Tibial artery (tissue), 4 donors: ENCODE results near the gene FSTL4.
A peak's percentile ranks its signal among the peaks of the same experiment; 100 is the strongest.

Source experiments
- DNase-seq, 2 donors: peaks; one replicate each; pipeline ENCODE4 v3.0.0-alpha.2; 2019
- H3K27ac ChIP-seq, 2 donors: fragments of 200-600 bp; sonication (generic) in 1 of 2; 1 replicate in 1 of 2; 2 replicates in 1 of 2; pipeline ENCODE4 v1.5.1; 2018 to 2019; ENCODE audit warnings: mild to moderate bottlenecking in 1 of 2
- H3K27me3 ChIP-seq, 2 donors: fragments of 200-600 bp; sonication (generic) in 1 of 2; one replicate each; pipeline versions ENCODE4 v1.5.1 to v1.6.0; 2016 to 2019
- H3K36me3 ChIP-seq, 3 donors: fragments of 200-600 bp; sonication (generic) in 2 of 3; one replicate each; pipeline ENCODE4 v1.5.1; 2016 to 2019; ENCODE audit warnings: mild to moderate bottlenecking in 2 of 3
- H3K4me1 ChIP-seq, 4 donors: fragments of 200-600 bp; sonication (generic) in 2 of 4; 1 replicate in 3 of 4; 2 replicates in 1 of 4; pipeline ENCODE4 v1.5.1; 2016 to 2019
- H3K4me3 ChIP-seq, 2 donors: fragments of 200-600 bp; sonication (generic) in 1 of 2; 1 replicate in 1 of 2; 2 replicates in 1 of 2; pipeline ENCODE4 v1.5.1; 2018 to 2019; ENCODE audit warnings: mild to moderate bottlenecking in 2 of 2
- H3K9me3 ChIP-seq, 3 donors: fragments of 200-600 bp; sonication (generic) in 1 of 3; one replicate each; pipeline ENCODE4 v1.5.1; 2016 to 2019
- intact Hi-C: fragments of 100-400 bp; cut with DNase I; formaldehyde crosslinking; loops from one replicate; pipeline ENCODE4 v1.15.0; 2023; ENCODE audit warnings: low total_unique reads
- TF ChIP-seq, protein P1 (sequence below), 2 experiments: fragments of 200-600 bp in 1 of 2; fragments of 450-650 bp in 1 of 2; IDR thresholded peaks; one replicate each; pipeline ENCODE4 v1.5.1; 2017 to 2019; ENCODE audit warnings: antibody characterized with exemption in 2 of 2, mild to moderate bottlenecking in 1 of 2, moderate library complexity in 1 of 2

FSTL4 gene

DNA sequence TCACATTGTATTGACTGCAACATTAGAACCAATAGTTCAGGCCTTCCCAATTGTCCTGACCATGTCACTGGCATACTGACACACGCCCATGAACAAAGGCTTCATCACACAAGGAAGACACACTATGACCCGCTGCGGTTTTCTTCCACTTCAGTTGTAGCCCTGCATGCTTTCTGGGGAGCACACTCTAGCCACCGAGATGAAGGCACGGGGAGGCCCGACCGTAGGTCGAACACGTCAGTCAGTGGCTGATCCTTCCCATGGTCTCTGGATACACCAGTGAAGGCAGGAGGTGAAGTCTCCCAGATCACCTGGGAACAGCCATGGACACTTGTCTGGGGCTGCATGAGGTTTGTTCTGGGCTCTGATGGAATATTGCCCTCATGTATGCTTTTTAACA is 224.7 kb downstream of the FSTL4 start:
- Histone ChIP-seq H3K4me3 (no peak overlapping the region), H3K4me1 (no peaks in the 10 kb centered on the region), H3K27ac (no peak overlapping the region), H3K9me3 (no peaks in the 10 kb centered on the region), H3K27me3 (peaks cover 0 to 38% of the 10 kb centered on the region in 2 donors), H3K36me3 (no peaks in the 10 kb centered on the region)
- TF ChIP-seq, protein P1, sequence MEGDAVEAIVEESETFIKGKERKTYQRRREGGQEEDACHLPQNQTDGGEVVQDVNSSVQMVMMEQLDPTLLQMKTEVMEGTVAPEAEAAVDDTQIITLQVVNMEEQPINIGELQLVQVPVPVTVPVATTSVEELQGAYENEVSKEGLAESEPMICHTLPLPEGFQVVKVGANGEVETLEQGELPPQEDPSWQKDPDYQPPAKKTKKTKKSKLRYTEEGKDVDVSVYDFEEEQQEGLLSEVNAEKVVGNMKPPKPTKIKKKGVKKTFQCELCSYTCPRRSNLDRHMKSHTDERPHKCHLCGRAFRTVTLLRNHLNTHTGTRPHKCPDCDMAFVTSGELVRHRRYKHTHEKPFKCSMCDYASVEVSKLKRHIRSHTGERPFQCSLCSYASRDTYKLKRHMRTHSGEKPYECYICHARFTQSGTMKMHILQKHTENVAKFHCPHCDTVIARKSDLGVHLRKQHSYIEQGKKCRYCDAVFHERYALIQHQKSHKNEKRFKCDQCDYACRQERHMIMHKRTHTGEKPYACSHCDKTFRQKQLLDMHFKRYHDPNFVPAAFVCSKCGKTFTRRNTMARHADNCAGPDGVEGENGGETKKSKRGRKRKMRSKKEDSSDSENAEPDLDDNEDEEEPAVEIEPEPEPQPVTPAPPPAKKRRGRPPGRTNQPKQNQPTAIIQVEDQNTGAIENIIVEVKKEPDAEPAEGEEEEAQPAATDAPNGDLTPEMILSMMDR (IDR thresholded peaks at IDR 0.05) = no peak
- peak in 1 of 2 donors; percentile 24 for DNase-seq
- intact Hi-C loops = no loop called here

DNA sequence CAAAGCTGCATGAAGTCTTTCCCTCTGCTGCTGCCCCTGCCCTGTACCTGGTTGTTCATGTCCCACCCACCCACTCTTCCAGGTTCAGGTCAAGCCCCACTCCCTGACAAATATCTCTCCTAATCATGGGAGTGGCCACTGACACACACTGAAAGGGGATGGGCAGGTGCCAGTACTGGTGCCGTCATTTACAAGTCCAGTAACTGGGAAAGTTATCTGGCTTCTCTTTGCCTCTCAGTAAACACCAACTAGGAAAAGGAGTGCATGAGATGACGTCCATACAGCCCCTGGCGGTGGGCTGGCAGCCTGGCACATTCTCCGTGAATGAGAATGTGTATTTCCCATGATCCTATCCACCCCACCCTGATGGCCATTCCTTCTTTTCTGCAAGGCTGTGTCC is 225.2 kb downstream of the FSTL4 start:
- DNase-seq = peak in 1 of 2 donors; percentile 28
- Histone ChIP-seq H3K4me3 (no peak overlapping the region), H3K27ac (no peak overlapping the region), H3K4me1 (no peaks in the 10 kb centered on the region), H3K9me3 (no peaks in the 10 kb centered on the region), H3K27me3 (peaks cover 0 to 35% of the 10 kb centered on the region in 2 donors), H3K36me3 (no peaks in the 10 kb centered on the region)
- TF ChIP-seq, protein P1 (IDR thresholded peaks at IDR 0.05) = no peak
- intact Hi-C loops = no loop called here

DNA sequence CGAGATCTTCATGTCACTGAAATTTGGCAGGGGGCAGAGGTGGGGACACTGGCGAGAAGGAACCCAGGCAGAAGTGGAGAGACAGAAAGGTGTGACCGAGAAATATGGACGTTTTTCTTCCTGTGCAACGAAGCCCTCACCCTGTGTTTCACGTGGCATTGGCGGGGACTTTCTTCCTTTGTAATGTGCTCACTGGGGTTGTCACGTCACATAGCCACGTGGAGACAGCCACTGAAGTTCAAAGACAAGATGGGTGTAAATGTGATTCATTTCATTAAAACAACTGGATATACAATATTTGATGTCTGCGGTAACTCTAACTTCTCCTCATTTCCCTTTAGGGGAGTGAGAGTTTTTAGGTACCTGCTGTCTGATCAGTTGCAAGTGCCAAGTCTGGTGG is 225.7 kb downstream of the FSTL4 start:
- Histone ChIP-seq H3K36me3 (no peaks in the 10 kb centered on the region), H3K4me3 (no peak overlapping the region), H3K4me1 (no peaks in the 10 kb centered on the region), H3K27ac (no peak overlapping the region), H3K9me3 (no peaks in the 10 kb centered on the region), H3K27me3 (peaks cover 0 to 35% of the 10 kb centered on the region in 2 donors)
- intact Hi-C loops = no loop called here
- no peak for DNase-seq
- TF ChIP-seq, protein P1 (IDR thresholded peaks at IDR 0.05) = no peak

DNA sequence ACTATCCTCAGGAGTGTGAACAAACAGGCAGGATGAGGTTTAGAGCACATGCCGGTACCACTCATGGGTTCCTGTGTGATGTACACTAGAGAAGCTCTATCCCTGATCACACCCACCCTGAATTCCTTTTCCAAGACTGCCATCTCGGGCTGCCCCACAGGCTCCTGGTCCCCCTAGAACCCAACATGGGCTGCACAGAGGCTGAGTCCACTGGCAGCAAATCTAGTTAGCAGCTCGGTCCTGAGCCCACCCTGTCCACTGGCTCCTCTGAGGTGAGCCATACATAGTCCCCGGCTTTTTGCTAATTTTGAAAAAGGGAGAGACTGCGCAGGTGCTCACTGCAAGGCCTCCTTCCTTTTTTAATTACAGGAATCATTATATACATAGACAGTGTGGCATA is 227.0 kb downstream of the FSTL4 start:
- Histone ChIP-seq H3K4me3 (no peak overlapping the region), H3K4me1 (no peaks in the 10 kb centered on the region), H3K36me3 (no peaks in the 10 kb centered on the region), H3K27me3 (peaks cover 0 to 26% of the 10 kb centered on the region in 2 donors), H3K27ac (no peak overlapping the region), H3K9me3 (no peaks in the 10 kb centered on the region)
- intact Hi-C loops = no loop called here
- TF ChIP-seq, protein P1 (IDR thresholded peaks at IDR 0.05) = no peak
- peak in 1 of 2 donors; percentile 44 for DNase-seq

DNA sequence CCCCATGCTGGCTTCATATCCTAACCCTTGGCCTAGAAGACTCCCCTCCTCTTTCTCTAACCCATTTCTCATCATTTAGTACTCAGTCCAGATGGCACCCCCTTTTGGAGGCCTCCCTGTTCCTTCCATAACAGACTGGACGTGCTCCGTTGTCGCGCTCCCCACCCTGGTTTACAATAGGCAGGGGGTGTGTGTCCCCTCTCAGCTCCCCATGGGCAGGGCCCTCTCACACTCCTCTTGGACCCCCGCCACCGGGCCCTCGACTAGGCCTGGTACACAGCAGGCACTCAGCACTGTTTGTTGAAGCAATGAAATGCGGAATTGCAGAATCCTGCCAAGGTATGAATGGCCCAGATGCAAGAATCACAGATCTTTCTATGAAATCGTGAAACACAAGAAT is 227.4 kb downstream of the FSTL4 start:
- Histone ChIP-seq H3K27ac (no peak overlapping the region), H3K27me3 (peaks cover 0 to 22% of the 10 kb centered on the region in 2 donors), H3K9me3 (no peaks in the 10 kb centered on the region), H3K4me3 (no peak overlapping the region), H3K36me3 (no peaks in the 10 kb centered on the region), H3K4me1 (no peaks in the 10 kb centered on the region)
- TF ChIP-seq, protein P1 (IDR thresholded peaks at IDR 0.05) = no peak
- peak in 1 of 2 donors; percentile 45 for DNase-seq
- intact Hi-C loops = no loop called here
